ENCODE data around the gene BANP.

Gene BANP

GRCh38 chr16:88055356-88055755, 104.1 kb downstream of the BANP start:
- DNase-seq: no peak

- no peak for DNase-seq
Measured at GRCh38 chr16:88056212-88056611, 105.0 kb downstream of the BANP start.

GRCh38 chr16:88057656-88058055, 106.4 kb downstream of the BANP start:
- no peak for DNase-seq

GRCh38 chr16:88058136-88058535, 106.9 kb downstream of the BANP start:
- DNase-seq: no peak

GRCh38 chr16:88058817-88059216, 107.6 kb downstream of the BANP start:
- no peak for DNase-seq

GRCh38 chr16:88059701-88060386, 108.6 kb downstream of the BANP start:
- no peak for DNase-seq

- no peak for DNase-seq
Measured at GRCh38 chr16:88060524-88061219, 109.4 kb downstream of the BANP start.

- no peak for DNase-seq
Measured at GRCh38 chr16:88061346-88062110, 110.3 kb downstream of the BANP start.

- no peak for DNase-seq
Measured at GRCh38 chr16:88062341-88063210, 111.3 kb downstream of the BANP start.

- peak in 1 of 2 experiments; percentile 12 for DNase-seq
Measured at GRCh38 chr16:88063211-88063773, 112.1 kb downstream of the BANP start.

- DNase-seq: no peak
Measured at GRCh38 chr16:88064011-88064888, 113.0 kb downstream of the BANP start.

- DNase-seq: no peak
Measured at GRCh38 chr16:88064889-88065746, 113.9 kb downstream of the BANP start.

- DNase-seq: peak in 1 of 2 experiments; percentile 46
Measured at GRCh38 chr16:88065747-88066142, 114.5 kb downstream of the BANP start.

- DNase-seq: no peak
Measured at GRCh38 chr16:88066234-88066633, 115.0 kb downstream of the BANP start.

- peak in 1 of 2 experiments; percentile 4 for DNase-seq
Measured at GRCh38 chr16:88066680-88067529, 115.7 kb downstream of the BANP start.

- DNase-seq: no peak
Measured at GRCh38 chr16:88067530-88068411, 116.5 kb downstream of the BANP start.

GRCh38 chr16:88068476-88069396, 117.5 kb downstream of the BANP start:
- DNase-seq: no peak

All from NCI-H526 (cell line).